GM18867 (cell line): Measurements from ENCODE around the gene METTL13.

ENCODE experiments used
- ATAC-seq: cut with Tn5 transposase; IDR thresholded peaks from one replicate; pipeline ENCODE4 v1.9.1; 2021; ENCODE audit warnings: mild to moderate bottlenecking, moderate library complexity; ENCODE audit not compliant: unreplicated experiment

METTL13 gene

GRCh38 chr1:171844381-171844780, 62.9 kb downstream of the METTL13 start:
- no peak for ATAC-seq

- no peak for ATAC-seq
Observed at GRCh38 chr1:171845998-171846397, 64.5 kb downstream of the METTL13 start.
